HG02623 (cell line): ENCODE measurements around the gene IPO13.
A peak's percentile ranks its signal among the peaks of the same experiment; 100 is the strongest.

Experiments
- ATAC-seq: cut with Tn5 transposase; IDR thresholded peaks from one replicate; pipeline ENCODE4 v1.9.1; 2021; ENCODE audit warnings: moderate library complexity; ENCODE audit not compliant: unreplicated experiment

Gene IPO13

GRCh38 chr1:43947874-43948437, 1.2 kb downstream of the IPO13 start:
- no peak for ATAC-seq

GRCh38 chr1:43949678-43950077, 2.9 kb downstream of the IPO13 start:
- ATAC-seq = no peak

GRCh38 chr1:43951021-43951985, 4.6 kb downstream of the IPO13 start:
- no peak for ATAC-seq

GRCh38 chr1:43952731-43953346, 6.1 kb downstream of the IPO13 start:
- ATAC-seq = no peak

GRCh38 chr1:43953361-43953760, 6.6 kb downstream of the IPO13 start:
- no peak for ATAC-seq

- no peak for ATAC-seq
Observed at GRCh38 chr1:43954036-43954435, 7.3 kb downstream of the IPO13 start.

- no peak for ATAC-seq
Observed at GRCh38 chr1:43956234-43956633, 9.5 kb downstream of the IPO13 start.

GRCh38 chr1:43957407-43958040, 10.8 kb downstream of the IPO13 start:
- ATAC-seq = no peak

- no peak for ATAC-seq
Observed at GRCh38 chr1:43958351-43959255, 11.9 kb downstream of the IPO13 start.

- ATAC-seq = no peak
Observed at GRCh38 chr1:43960798-43961197, 14.0 kb downstream of the IPO13 start.

- no peak for ATAC-seq
Observed at GRCh38 chr1:43961692-43962091, 14.9 kb downstream of the IPO13 start.

- no peak for ATAC-seq
Observed at GRCh38 chr1:43962324-43962723, 15.6 kb downstream of the IPO13 start.

GRCh38 chr1:43963006-43963405, 16.3 kb downstream of the IPO13 start:
- no peak for ATAC-seq

- ATAC-seq = no peak
Observed at GRCh38 chr1:43963890-43964289, 17.1 kb downstream of the IPO13 start.

GRCh38 chr1:43965316-43965715, 18.6 kb downstream of the IPO13 start:
- no peak for ATAC-seq

- no peak for ATAC-seq
Observed at GRCh38 chr1:43968348-43968948, 21.7 kb downstream of the IPO13 start.

GRCh38 chr1:43969416-43969745, 22.6 kb downstream of the IPO13 start:
- no peak for ATAC-seq

GRCh38 chr1:43969746-43970466, 23.2 kb downstream of the IPO13 start, which contains the start of gene DPH2:
Gene DPH2 (plus strand): TSS chr1:43970010. CDS start chr1:43970176, 166 bp downstream.
- peak; percentile 88 for ATAC-seq

- no peak for ATAC-seq
Observed at GRCh38 chr1:43970502-43970901, 23.8 kb downstream of the IPO13 start.
